ENCODE measurements around the gene XPNPEP2.

Gene XPNPEP2

GRCh38 chrX:129808158-129808828 is 69.5 kb downstream of the XPNPEP2 start:
- DNase-seq, result no peak

- DNase-seq, result no peak
These were observed 70.3 kb downstream of the XPNPEP2 start for GRCh38 chrX:129808829-129809796.

- DNase-seq, result no peak
These were observed 75.0 kb downstream of the XPNPEP2 start for GRCh38 chrX:129813662-129814368.

GRCh38 chrX:129818123-129818522 is 79.3 kb downstream of the XPNPEP2 start:
- DNase-seq, result no peak
